GM12878 (cell line): ENCODE results near the gene ORC4. TPM values are rescaled to one million over a fixed set of nuclear protein-coding genes. Genes with fewer than 3 reads are reported as not detected.
A peak's percentile ranks its signal among the peaks of the same experiment; 100 is the strongest.

Experiments used
- ATAC-seq: fragments of 200-7000 bp; cut with Tn5 transposase; 3 replicates; pipeline ENCODE4 v1.9.1; 2020; ENCODE audit warnings: mild to moderate bottlenecking, moderate library complexity
- BruUV-seq: library from RNA; stranded (reverse); fragments of 400-500 nt; replicated peaks from 2 replicates; lab custom pipeline; 2021; lab: Mats Ljungman, UMichigan
- CTCF ChIA-PET: fragments of 300-600 bp; sonication (Branson Sonifier 250); formaldehyde crosslinking; extraction: SDS; loops from one replicate; lab custom pipeline; 2021; ENCODE audit warnings: inconsistent platforms; lab: Yijun Ruan, JAX
- POLR2A ChIA-PET: fragments of 350-600 bp; formaldehyde crosslinking; extraction: SDS; loops from one replicate; lab custom pipeline; 2021; ENCODE audit warnings: inconsistent platforms; lab: Charles Lee
- RAD21 ChIA-PET: fragments of 300-600 bp; sonication (Branson Sonifier 250); formaldehyde crosslinking; loops from one replicate; lab custom pipeline; 2023; ENCODE audit warnings: antibody characterized with exemption; ENCODE audit not compliant: unreplicated experiment; lab: Charles Lee
- SMC1A ChIA-PET: fragments of 300-600 bp; sonication (Branson Sonifier 250); formaldehyde crosslinking; loops from one replicate; lab custom pipeline; 2023; ENCODE audit not compliant: unreplicated experiment, uncharacterized antibody; lab: Charles Lee
- DNase-seq: peaks from one replicate; pipeline ENCODE4 v3.0.0-alpha.2; 2011; ENCODE audit warnings: low read depth, low spot score
- FAIRE-seq: peaks from 3 replicates; lab custom pipeline; 2011; peaks lifted over from hg19 to GRCh38; lab: Jason Lieb, UNC
- H2AFZ ChIP-seq: 2 replicates; pipeline ENCODE4 v1.6.0; 2011; ENCODE audit warnings: low read depth, low read length, control low read depth; ENCODE audit not compliant: control insufficient read depth
- H3K27ac ChIP-seq: 2 replicates; pipeline ENCODE4 v1.5.1; 2011; ENCODE audit warnings: control low read depth; ENCODE audit not compliant: control insufficient read depth, insufficient read depth
- H3K27me3 ChIP-seq, 2 experiments: replicated peaks in 1 of 2; 2 replicates each; pipeline versions ENCODE4 v1.6.0 to v1.6.1; 2011; ENCODE audit warnings: low read length in 1 of 2; ENCODE audit not compliant: control insufficient read depth in 2 of 2, insufficient read depth in 2 of 2
- H3K36me3 ChIP-seq, 2 experiments: 2 replicates each; pipeline ENCODE4 v1.5.1; 2011; ENCODE audit warnings: low read length in 1 of 2; ENCODE audit not compliant: control insufficient read depth in 2 of 2, insufficient read depth in 2 of 2
- H3K4me1 ChIP-seq: 2 replicates; pipeline ENCODE4 v1.6.1; 2011; ENCODE audit warnings: mild to moderate bottlenecking, low read length, moderate library complexity, mixed read lengths; ENCODE audit not compliant: control insufficient read depth, insufficient read depth
- H3K4me2 ChIP-seq: 2 replicates; pipeline ENCODE4 v1.6.0; 2011; ENCODE audit warnings: control low read depth; ENCODE audit not compliant: control insufficient read depth, insufficient read depth
- H3K4me3 ChIP-seq: fragments of 200-600 bp; sonication (generic); 2 replicates; pipeline ENCODE4 v1.5.1; 2016
- H3K79me2 ChIP-seq: 2 replicates; pipeline ENCODE4 v1.6.0; 2011; ENCODE audit warnings: low read length; ENCODE audit not compliant: control insufficient read depth, insufficient read depth
- H3K9ac ChIP-seq: 2 replicates; pipeline ENCODE4 v1.8.0; 2011; ENCODE audit warnings: low read length, control low read depth, mixed read lengths; ENCODE audit not compliant: control insufficient read depth, insufficient read depth
- H3K9me3 ChIP-seq: replicated peaks from 3 replicates; pipeline ENCODE4 v1.5.1; 2011; ENCODE audit warnings: mild to moderate bottlenecking, low read length; ENCODE audit not compliant: control insufficient read depth, insufficient read depth
- H4K20me1 ChIP-seq: 2 replicates; pipeline ENCODE4 v1.6.0; 2011; ENCODE audit not compliant: control insufficient read depth, insufficient read depth
- ATF7 ChIP-seq: fragments of 450-650 bp; IDR thresholded peaks from 2 replicates; pipeline ENCODE4 v1.6.1; 2016; ENCODE audit warnings: low read depth, mild to moderate bottlenecking
- CREB1 ChIP-seq: IDR thresholded peaks from 2 replicates; pipeline ENCODE4 v1.6.1; 2012; ENCODE audit warnings: low read depth, mild to moderate bottlenecking, inconsistent platforms
- CREM ChIP-seq: IDR thresholded peaks from 2 replicates; pipeline ENCODE4 v1.6.1; 2014; ENCODE audit warnings: antibody characterized with exemption, low read depth
- EED ChIP-seq: sonication (generic); IDR thresholded peaks from 2 replicates; pipeline ENCODE4 v1.6.1; 2016; ENCODE audit warnings: antibody characterized with exemption, low read depth
- HDGF ChIP-seq: fragments of 450-650 bp; IDR thresholded peaks from 2 replicates; pipeline ENCODE4 v1.6.1; 2016; ENCODE audit warnings: antibody characterized with exemption
- IKZF1 ChIP-seq: fragments of 450-650 bp; conservative IDR thresholded peaks from 2 replicates; pipeline ENCODE4 v1.6.1; 2017; ENCODE audit warnings: antibody characterized with exemption, mild to moderate bottlenecking
- IRF4 ChIP-seq: IDR thresholded peaks from 2 replicates; pipeline ENCODE4 v1.6.1; 2011; ENCODE audit warnings: low read depth, low read length
- NFIC ChIP-seq: IDR thresholded peaks from 2 replicates; pipeline ENCODE4 v1.6.1; 2012; ENCODE audit warnings: low read depth, mild to moderate bottlenecking, inconsistent platforms, low read length, moderate library complexity
- NRF1 ChIP-seq: conservative IDR thresholded peaks from 2 replicates; pipeline ENCODE4 v1.6.1; 2011; ENCODE audit warnings: mild to moderate bottlenecking, low read depth, low read length, improper control_type of control experiment
- RAD21 ChIP-seq: IDR thresholded peaks from 2 replicates; pipeline ENCODE4 v1.6.1; 2011; ENCODE audit warnings: mild to moderate bottlenecking, low read depth, low read length, moderate library complexity; ENCODE audit not compliant: insufficient read depth
- RUNX3 ChIP-seq: IDR thresholded peaks from 2 replicates; pipeline ENCODE4 v1.6.1; 2012; ENCODE audit warnings: low read length, inconsistent platforms
- SPI1 ChIP-seq: IDR thresholded peaks from 2 replicates; pipeline ENCODE4 v1.6.1; 2011; ENCODE audit warnings: low read depth, mild to moderate bottlenecking, low read length, moderate library complexity, borderline replicate concordance; ENCODE audit not compliant: insufficient read depth
- ZNF687 ChIP-seq: fragments of 450-650 bp; IDR thresholded peaks from 2 replicates; pipeline ENCODE4 v1.6.1; 2017; ENCODE audit warnings: mild to moderate bottlenecking, moderate library complexity
- in situ Hi-C: fragments of 300-500 bp; cut with MboI; formaldehyde crosslinking; loops from 9 replicates; pipeline ENCODE4 v1.14.3; 2018; ENCODE audit warnings: mixed read lengths
- intact Hi-C: fragments of 100-400 bp; cut with micrococcal nuclease; formaldehyde crosslinking; loops from one replicate; pipeline ENCODE4 v1.14.2; 2022; ENCODE audit not compliant: unreplicated experiment
- polyA plus RNA-seq, 11 experiments: library from polyadenylated mRNA; depleted of rRNA in 4 of 11; unstranded in 6 of 11; stranded (reverse) in 5 of 11; fragments of >200 nt; fragmentation: Nextera tagmentation in 4 of 11; fragmentation: Illumina TruSeq in 1 of 11; extraction: Ambion mirVana in 4 of 11; extraction: Trizol in 1 of 11; gene quantifications; 1 replicate in 1 of 11; 2 replicates in 10 of 11; pipeline versions ENCODE4 v1.2.1 to v1.2.3, GENCODE V29; 2011 to 2016; ENCODE audit warnings: inconsistent platforms in 2 of 11, missing spikeins in 2 of 11, low read depth in 1 of 11
- total RNA-seq, 4 experiments: library from RNA; depleted of rRNA in 3 of 4; stranded (reverse); fragments of >200 nt in 3 of 4; fragmentation: Illumina TruSeq in 1 of 4; extraction: Trizol in 1 of 4; gene quantifications; 2 replicates each; pipeline versions ENCODE4 v1.2.1 to v1.2.3, GENCODE V29; 2013 to 2021

The ORC4 gene
- total and polyA plus RNA-seq, 10 of the 15 experiments (the other 5 are each of a cell fraction or from before 2014, with no cell fraction given), result 25.7 to 71.3 (median 52.1) TPM

- Histone ChIP-seq H3K79me2 (peaks cover 92% of the 10 kb centered on the region), H4K20me1 (no peaks in the 10 kb centered on the region), H3K4me1 (no peaks in the 10 kb centered on the region), H3K4me3 (peak overlapping the region; percentile 53), H3K9ac (0 out of 2 replicates have a peak overlapping the region, but pooled peaks have one; percentile 13), H3K36me3 (peaks cover 0 to 4% of the 10 kb centered on the region in 2 experiments; a peak in 2 of 4 replicates), H3K4me2 (peak overlapping the region; percentile 91), H2AFZ (no peak overlapping the region), H3K9me3 (no peaks in the 10 kb centered on the region; the same call in 2 of the 3 replicates), H3K27ac (peak overlapping the region; percentile 30), H3K27me3 (no peaks in the 10 kb centered on the region)
- in situ Hi-C loops, result no loop called here
- ChIA-PET POLR2A (interaction anchor here (1.3 to 4.1 kb wide), 2 partner anchors 18 to 20 kb away, joined by 3 to 21 read pairs; no protein-coding TSS in a partner anchor), RAD21 (interaction anchor here (0.9 to 7.9 kb wide), 7 partner anchors 18 to 485 kb away, joined by 3 to 90 read pairs (median 12); no protein-coding TSS in a partner anchor), SMC1A (interaction anchor here (1.0 to 17.7 kb wide), 8 partner anchors 10 to 71 kb away, joined by 3 to 177 read pairs (median 10); no protein-coding TSS in a partner anchor), CTCF (interaction anchor here (0.7 to 2.9 kb wide), 8 partner anchors 9 to 463 kb away, joined by 3 to 15 read pairs (median 3); no protein-coding TSS in a partner anchor)
- FAIRE-seq (peak; percentile 89), ATAC-seq (peak; percentile 51), DNase-seq (no peak)
- no TSS peak for BruUV-seq
- intact Hi-C loops, result loop anchor here (10.0 kb wide), 2 partner anchors 389 to 621 kb away; partner anchors contain the start of gene EPC2
- TF ChIP-seq RUNX3, result peak; percentile 43; the same call in 1 of the 2 replicates
- TF ChIP-seq HDGF, result no peak
- TF ChIP-seq SPI1, result peak; percentile 41; the same call in 1 of the 2 replicates
- TF ChIP-seq NFIC, result peak; percentile 55; the same call in 1 of the 2 replicates
- TF ChIP-seq NRF1, result no peak
- TF ChIP-seq EED, result peak; percentile 59; the same call in 1 of the 2 replicates
- TF ChIP-seq CREM, result peak; percentile 23; the same call in 1 of the 2 replicates
- peak; percentile 46; the same call in 1 of the 2 replicates for TF ChIP-seq CREB1
- TF ChIP-seq IRF4, result 0 out of 2 replicates have a peak, but pooled peaks have one; percentile 26
- TF ChIP-seq IKZF1, result no peak
- peak; percentile 31; the same call in 1 of the 2 replicates for TF ChIP-seq ZNF687
- 0 out of 2 replicates have a peak, but pooled peaks have one; percentile 8 for TF ChIP-seq RAD21
- peak; percentile 55 for TF ChIP-seq ATF7
These were observed 3.3 kb upstream of the ORC4 start for GRCh38 chr2:148023861-148024260.
